ENCODE measurements around the gene VGLL4. TPM values are rescaled to one million over a fixed set of nuclear protein-coding genes. Genes with fewer than 3 reads are reported as not detected.

The VGLL4 gene
- total and polyA plus RNA-seq, 2 experiments from 2014 or later = 30.9 to 46.5 TPM

GRCh38 chr3:11607816-11608215, 35.9 kb downstream of the VGLL4 start:
- Histone ChIP-seq H3K4me1 (ENCODE audit: insufficient read depth) (peaks cover 55% of the 10 kb centered on the region), H3K36me3 (ENCODE audit: low read depth) (no peaks in the 10 kb centered on the region), H3K4me3 (no peak overlapping the region), H3K4me2 (ENCODE audit: unreplicated experiment) (peak overlapping the region; percentile 17), H3K27me3 (replicated peaks; ENCODE audit: insufficient read depth) (no peaks in the 10 kb centered on the region), H4K20me1 (ENCODE audit: insufficient read depth) (no peaks in the 10 kb centered on the region), H3K79me2 (ENCODE audit: insufficient read depth) (peaks cover 97% of the 10 kb centered on the region), H3K27ac (peak overlapping the region; percentile 8), H3K9me3 (ENCODE audit: low read depth) (no peaks in the 10 kb centered on the region), H3K9me2 (ENCODE audit: insufficient read depth) (no peaks in the 10 kb centered on the region), H2AFZ (no peak overlapping the region), H3K9ac (peak overlapping the region; percentile 14), H3F3A (ENCODE audit: insufficient read depth) (peaks cover 34% of the 10 kb centered on the region)
- 13 to 14% methylated on average over 3 of the region's 3 CpGs for WGBS, 2 experiments (ENCODE audit: low coverage in 1 of 2, low lambda C conversion rate in 2 of 2, missing lambda C conversion rate in 2 of 2)
- in situ Hi-C loops (cut with MboI) = no loop called here
- peak; percentile 27 for DNase-seq
- TF ChIP-seq EZH2phosphoT487 (IDR thresholded peaks at IDR 0.05; ENCODE audit: insufficient read depth, low read depth) = no peak
- no peak for TF ChIP-seq EZH2 (IDR thresholded peaks at IDR 0.05; ENCODE audit: insufficient read depth, poor library complexity, severe bottlenecking)

- peak overlapping the region; percentile 17 for H3K4me2 ChIP-seq (ENCODE audit: unreplicated experiment)
- DNase-seq = peak; percentile 48
- no peaks in the 10 kb centered on the region for H3K27me3 ChIP-seq (replicated peaks; ENCODE audit: insufficient read depth)
- H3K9ac ChIP-seq = 0 out of 2 replicates have a peak overlapping the region, but pooled peaks have one; percentile 14
- peaks cover 97% of the 10 kb centered on the region for H3K79me2 ChIP-seq (ENCODE audit: insufficient read depth)
- in situ Hi-C loops (cut with MboI) = no loop called here
- no peak for TF ChIP-seq EZH2 (IDR thresholded peaks at IDR 0.05; ENCODE audit: insufficient read depth, poor library complexity, severe bottlenecking)
- TF ChIP-seq EZH2phosphoT487 (IDR thresholded peaks at IDR 0.05; ENCODE audit: insufficient read depth, low read depth) = no peak
- 82 to 84% methylated on average over 6 of the region's 6 CpGs for WGBS, 2 experiments (ENCODE audit: low coverage in 1 of 2, low lambda C conversion rate in 2 of 2, missing lambda C conversion rate in 2 of 2)
- H3K9me3 ChIP-seq (ENCODE audit: low read depth) = no peaks in the 10 kb centered on the region
- H3K36me3 ChIP-seq (ENCODE audit: low read depth) = no peaks in the 10 kb centered on the region
- peak overlapping the region; percentile 8 for H3K27ac ChIP-seq
- no peaks in the 10 kb centered on the region for H4K20me1 ChIP-seq (ENCODE audit: insufficient read depth)
- peaks cover 55% of the 10 kb centered on the region for H3K4me1 ChIP-seq (ENCODE audit: insufficient read depth)
- H3F3A ChIP-seq (ENCODE audit: insufficient read depth) = peaks cover 42% of the 10 kb centered on the region
- no peak overlapping the region for H2AFZ ChIP-seq
- no peaks in the 10 kb centered on the region for H3K9me2 ChIP-seq (ENCODE audit: insufficient read depth)
- H3K4me3 ChIP-seq = no peak overlapping the region
Observed at GRCh38 chr3:11606865-11607440, 36.8 kb downstream of the VGLL4 start.

DNA sequence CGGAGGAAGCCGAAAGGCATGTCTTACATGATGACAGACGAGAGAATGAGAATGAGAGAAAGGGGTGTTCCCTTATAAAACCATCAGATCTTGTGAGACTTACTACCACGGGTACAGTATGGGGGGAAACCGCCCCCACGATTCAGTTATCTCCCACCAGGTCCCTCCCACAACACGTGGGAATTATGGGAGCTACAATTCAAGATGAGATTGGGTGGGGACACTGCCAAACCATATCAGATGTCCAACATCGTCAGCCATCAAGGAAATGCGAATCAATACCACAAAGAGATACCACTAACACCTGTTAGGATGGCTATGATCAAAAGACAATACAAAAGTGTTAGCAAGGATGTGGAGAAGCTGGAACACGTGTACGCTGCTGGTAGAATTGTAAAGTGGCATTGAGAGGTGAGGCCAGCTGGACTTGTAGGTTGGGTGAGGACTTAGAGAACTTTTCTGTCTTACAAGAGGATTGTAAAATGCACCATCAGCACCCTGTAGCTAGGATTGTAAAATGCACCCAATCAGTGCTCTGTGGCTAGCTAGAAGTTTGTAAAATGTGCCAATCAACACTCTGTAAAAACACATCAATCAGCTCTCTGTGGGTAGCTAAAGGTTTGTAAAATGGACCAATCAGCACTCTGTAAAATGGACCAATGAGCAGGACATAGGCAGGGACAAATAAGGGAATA, 37.5 kb downstream of the VGLL4 start:
- TF ChIP-seq EZH2phosphoT487 (IDR thresholded peaks at IDR 0.05; ENCODE audit: insufficient read depth, low read depth) (no peak), EZH2 (IDR thresholded peaks at IDR 0.05; ENCODE audit: insufficient read depth, poor library complexity, severe bottlenecking) (no peak)
- H3K4me1 ChIP-seq (ENCODE audit: insufficient read depth) = peaks cover 59% of the 10 kb centered on the region
- H3K27me3 ChIP-seq (replicated peaks; ENCODE audit: insufficient read depth) = no peaks in the 10 kb centered on the region
- peaks cover 48% of the 10 kb centered on the region for H3F3A ChIP-seq (ENCODE audit: insufficient read depth)
- no peaks in the 10 kb centered on the region for H4K20me1 ChIP-seq (ENCODE audit: insufficient read depth)
- H3K9me3 ChIP-seq (ENCODE audit: low read depth) = no peaks in the 10 kb centered on the region
- no peak for DNase-seq
- no peak overlapping the region for H3K4me2 ChIP-seq (ENCODE audit: unreplicated experiment)
- no peaks in the 10 kb centered on the region for H3K9me2 ChIP-seq (ENCODE audit: insufficient read depth)
- H3K4me3 ChIP-seq = no peak overlapping the region
- no peak overlapping the region for H2AFZ ChIP-seq
- H3K79me2 ChIP-seq (ENCODE audit: insufficient read depth) = peaks cover 95% of the 10 kb centered on the region
- in situ Hi-C loops (cut with MboI) = no loop called here
- no peaks in the 10 kb centered on the region for H3K36me3 ChIP-seq (ENCODE audit: low read depth)
- no peak overlapping the region for H3K27ac ChIP-seq
- no peak overlapping the region for H3K9ac ChIP-seq
- WGBS, 2 experiments (ENCODE audit: low coverage in 1 of 2, low lambda C conversion rate in 2 of 2, missing lambda C conversion rate in 2 of 2) = 63 to 69% methylated on average over 11 of the region's 11 CpGs

GRCh38 chr3:11605398-11605797, 38.3 kb downstream of the VGLL4 start:
- WGBS, 2 experiments (ENCODE audit: low coverage in 1 of 2, low lambda C conversion rate in 2 of 2, missing lambda C conversion rate in 2 of 2) = 100% methylated on average over 1 of the region's 1 CpG
- Histone ChIP-seq H4K20me1 (ENCODE audit: insufficient read depth) (no peaks in the 10 kb centered on the region), H3K9me3 (ENCODE audit: low read depth) (no peaks in the 10 kb centered on the region), H3K79me2 (ENCODE audit: insufficient read depth) (peaks cover 89% of the 10 kb centered on the region), H3K4me2 (ENCODE audit: unreplicated experiment) (no peak overlapping the region), H3K27ac (peak overlapping the region; percentile 40), H3K9ac (no peak overlapping the region), H3K27me3 (replicated peaks; ENCODE audit: insufficient read depth) (no peaks in the 10 kb centered on the region), H2AFZ (no peak overlapping the region), H3K9me2 (ENCODE audit: insufficient read depth) (no peaks in the 10 kb centered on the region), H3K4me1 (ENCODE audit: insufficient read depth) (peaks cover 65% of the 10 kb centered on the region), H3F3A (ENCODE audit: insufficient read depth) (peaks cover 53% of the 10 kb centered on the region), H3K4me3 (no peak overlapping the region), H3K36me3 (ENCODE audit: low read depth) (no peaks in the 10 kb centered on the region)
- DNase-seq = no peak
- TF ChIP-seq EZH2 (IDR thresholded peaks at IDR 0.05; ENCODE audit: insufficient read depth, poor library complexity, severe bottlenecking) (no peak), EZH2phosphoT487 (IDR thresholded peaks at IDR 0.05; ENCODE audit: insufficient read depth, low read depth) (no peak)
- in situ Hi-C loops (cut with MboI) = no loop called here

Data from GM23248 (cell line).